HCT116 (cell line): ENCODE results near the gene NDOR1.

Experiments
- MAX ChIP-seq: IDR thresholded peaks from 2 replicates; pipeline ENCODE4 v1.6.1; 2012
- YY1 ChIP-seq: IDR thresholded peaks from 2 replicates; pipeline ENCODE4 v1.6.1; 2011; ENCODE audit warnings: low read length, low read depth, moderate library complexity, mild to moderate bottlenecking; ENCODE audit not compliant: insufficient replicate concordance; ENCODE audit errors: extremely low read depth

GRCh38 chr9:137251490-137252268 lies 46.2 kb downstream of the NDOR1 start:
- TF ChIP-seq YY1, result no peak
- no peak for TF ChIP-seq MAX
